Mesenteric fat pad (tissue), 1 donor: ENCODE measurements around the gene SYNDIG1. TPM values are rescaled to one million over a fixed set of nuclear protein-coding genes. Genes with fewer than 3 reads are reported as not detected.
A peak's percentile ranks its signal among the peaks of the same experiment; 100 is the strongest.

ENCODE experiments used
- DNase-seq: peaks from one replicate; pipeline ENCODE4 v3.0.0-alpha.2; 2020; ENCODE audit warnings: low spot score
- total RNA-seq: library from RNA; stranded (reverse); fragmentation: NEBNext Ultra II Directional; extraction: Animal tissue kit (Norgen Biotek cat#: 25700); gene quantifications from one replicate; pipeline ENCODE4 v1.2.1, GENCODE V29; 2021
- donor health status: DM: yes; HTN: yes; CAD: no.

SYNDIG1 gene
- total RNA-seq, 1 donor from 2014 or later: 0.77 TPM

GRCh38 chr20:24670341-24670872 lies 201.0 kb downstream of the SYNDIG1 start:
- no peak for DNase-seq

DNA sequence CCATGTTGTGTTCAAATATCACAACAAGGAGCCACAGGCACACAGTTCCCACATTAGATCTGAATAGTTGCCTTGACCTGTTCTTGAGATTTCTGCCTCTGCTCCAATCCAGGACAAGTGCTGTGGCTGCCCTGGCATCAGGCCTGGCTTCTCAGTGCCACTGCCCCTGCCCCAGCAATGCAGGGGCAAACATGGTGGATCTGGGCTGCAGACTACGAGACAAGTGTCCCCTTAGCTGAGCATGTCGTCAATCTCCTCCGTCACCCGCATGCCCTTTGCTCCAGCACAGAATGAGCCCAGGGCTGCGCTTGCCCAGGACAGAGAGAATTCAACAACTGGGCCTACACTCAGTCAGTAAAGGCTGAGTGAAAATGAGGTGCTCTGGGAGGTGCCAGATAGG lies 201.6 kb downstream of the SYNDIG1 start:
- DNase-seq: no peak

DNA sequence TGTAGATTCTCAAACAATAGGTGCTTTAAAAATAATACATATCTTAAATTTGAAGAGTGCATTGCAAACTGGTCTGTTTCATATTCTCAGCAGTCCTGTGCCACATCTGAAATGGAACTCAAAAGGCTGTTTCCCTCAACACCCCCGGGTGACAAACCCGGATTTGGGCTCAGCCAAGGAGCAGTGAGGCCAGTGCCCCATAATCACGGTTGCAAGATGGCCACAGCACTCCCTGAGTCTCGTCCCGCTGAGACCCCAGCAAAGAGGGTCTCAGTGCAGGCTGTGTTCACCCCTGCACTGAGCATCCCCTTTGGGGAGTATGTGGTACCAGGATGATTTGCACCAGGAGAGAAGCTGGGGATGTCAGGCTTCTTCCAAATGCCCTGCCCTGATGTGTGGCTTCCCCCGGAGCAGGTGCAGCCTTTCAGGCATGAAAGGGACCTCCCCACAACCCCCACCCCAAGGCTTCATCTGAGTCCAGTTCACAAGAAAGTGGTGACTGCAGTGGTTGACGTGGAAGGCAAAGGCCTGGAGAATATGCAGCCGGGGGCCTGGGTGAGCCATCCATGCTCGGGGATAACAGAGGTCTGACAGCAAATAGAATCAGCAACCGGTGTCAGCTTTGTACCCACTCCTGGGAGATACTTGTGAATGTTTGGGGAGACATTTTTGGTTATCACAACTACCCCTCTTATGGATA lies 202.9 kb downstream of the SYNDIG1 start:
- DNase-seq: peak; percentile 41

- DNase-seq: peak; percentile 35
Measured at GRCh38 chr20:24672886-24673677, 203.7 kb downstream of the SYNDIG1 start.

DNA sequence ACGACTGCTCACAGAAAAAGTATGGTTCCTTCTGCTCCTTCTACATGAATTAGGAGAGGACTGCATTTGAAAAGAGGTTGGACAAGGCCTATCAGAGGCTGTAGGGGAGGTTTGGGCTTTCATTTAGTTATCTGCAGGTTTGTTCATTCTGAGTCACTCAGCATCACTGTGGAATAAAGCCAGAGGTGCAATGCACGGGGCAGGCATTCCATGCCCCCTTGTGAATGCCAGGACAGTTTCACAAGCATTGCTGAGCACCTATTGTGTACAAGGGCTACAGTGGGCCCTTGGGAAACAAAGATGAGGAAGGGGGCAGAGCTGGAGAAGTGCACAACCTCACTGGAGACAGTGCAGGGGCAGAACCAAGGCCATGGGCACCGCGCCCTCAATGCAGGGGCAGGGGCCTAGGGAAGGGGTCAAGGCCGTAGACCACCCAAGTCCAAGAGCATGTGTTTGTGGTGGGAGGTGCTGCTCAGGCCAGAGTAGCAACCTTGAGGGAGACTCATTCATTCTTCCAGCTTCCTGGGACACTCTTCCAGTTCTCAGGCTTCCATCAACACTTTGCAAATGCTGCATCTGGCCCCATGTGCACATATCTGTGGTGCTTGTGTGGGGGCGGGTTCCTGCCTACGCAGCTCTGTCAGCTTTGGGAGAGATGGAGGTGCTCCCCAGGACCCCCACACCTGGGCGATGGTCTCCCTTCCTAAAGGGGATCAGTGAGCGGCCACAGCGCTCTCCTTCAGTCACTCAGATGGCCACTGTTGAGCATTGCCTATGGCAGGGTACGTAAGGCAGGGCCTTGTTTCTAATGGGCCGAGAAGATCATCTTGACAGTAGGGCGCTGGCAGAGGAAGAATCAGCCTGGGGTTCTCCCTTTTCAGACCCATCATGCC lies 204.5 kb downstream of the SYNDIG1 start:
- DNase-seq: peak; percentile 84

GRCh38 chr20:24674921-24675605 lies 205.6 kb downstream of the SYNDIG1 start:
- peak; percentile 64 for DNase-seq

- peak; percentile 81 for DNase-seq
Measured at GRCh38 chr20:24675651-24676352, 206.4 kb downstream of the SYNDIG1 start.

DNA sequence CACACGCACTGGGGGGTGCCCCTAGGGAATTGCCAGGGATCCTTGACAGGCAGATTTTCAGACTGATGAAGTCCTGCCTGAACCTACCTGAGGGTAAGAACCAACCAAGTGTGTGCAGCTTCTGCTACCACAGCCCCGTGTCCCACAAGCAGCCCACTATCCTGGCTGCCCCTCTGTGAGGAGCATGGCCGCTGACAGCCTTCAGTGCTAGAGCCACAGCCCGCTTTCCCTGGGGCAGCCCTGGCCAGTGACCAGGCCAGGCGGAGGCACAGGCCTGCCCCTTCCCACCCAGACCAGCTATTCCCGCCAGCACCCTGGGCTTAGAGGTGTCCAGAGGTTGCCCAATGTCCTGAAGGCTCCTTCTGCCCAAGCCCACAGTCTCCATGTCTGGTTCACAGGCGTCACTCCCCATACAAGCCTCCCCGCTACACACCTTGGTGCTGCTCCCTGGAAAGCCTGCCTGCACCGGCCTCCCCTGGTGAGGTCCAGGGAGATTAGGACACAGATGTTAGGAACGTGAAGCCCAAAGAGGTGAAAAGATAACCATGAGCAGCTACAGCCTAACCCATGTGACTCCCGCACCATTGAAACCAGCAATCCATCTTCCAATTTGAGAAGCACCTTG lies 207.0 kb downstream of the SYNDIG1 start:
- DNase-seq: peak; percentile 64

DNA sequence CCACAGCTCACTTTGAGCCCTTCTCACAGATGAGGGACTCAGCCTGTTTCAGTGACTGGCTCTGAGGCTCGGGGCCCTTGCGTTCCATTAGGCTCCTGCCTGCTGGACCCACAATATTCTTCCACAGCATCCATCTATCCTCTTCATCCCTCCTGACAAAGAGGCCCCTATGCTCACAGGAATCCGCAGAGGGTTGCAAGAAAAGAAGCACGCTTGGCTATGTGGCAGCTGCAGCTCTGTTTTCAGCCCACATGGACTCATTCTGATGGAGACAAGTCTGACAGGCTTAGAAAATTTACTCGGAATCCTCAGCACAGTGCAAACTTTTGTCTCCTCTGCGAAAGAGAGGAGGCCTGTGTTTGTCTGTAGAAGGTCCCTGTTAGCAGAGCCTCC lies 207.5 kb downstream of the SYNDIG1 start:
- DNase-seq: peak; percentile 41

DNA sequence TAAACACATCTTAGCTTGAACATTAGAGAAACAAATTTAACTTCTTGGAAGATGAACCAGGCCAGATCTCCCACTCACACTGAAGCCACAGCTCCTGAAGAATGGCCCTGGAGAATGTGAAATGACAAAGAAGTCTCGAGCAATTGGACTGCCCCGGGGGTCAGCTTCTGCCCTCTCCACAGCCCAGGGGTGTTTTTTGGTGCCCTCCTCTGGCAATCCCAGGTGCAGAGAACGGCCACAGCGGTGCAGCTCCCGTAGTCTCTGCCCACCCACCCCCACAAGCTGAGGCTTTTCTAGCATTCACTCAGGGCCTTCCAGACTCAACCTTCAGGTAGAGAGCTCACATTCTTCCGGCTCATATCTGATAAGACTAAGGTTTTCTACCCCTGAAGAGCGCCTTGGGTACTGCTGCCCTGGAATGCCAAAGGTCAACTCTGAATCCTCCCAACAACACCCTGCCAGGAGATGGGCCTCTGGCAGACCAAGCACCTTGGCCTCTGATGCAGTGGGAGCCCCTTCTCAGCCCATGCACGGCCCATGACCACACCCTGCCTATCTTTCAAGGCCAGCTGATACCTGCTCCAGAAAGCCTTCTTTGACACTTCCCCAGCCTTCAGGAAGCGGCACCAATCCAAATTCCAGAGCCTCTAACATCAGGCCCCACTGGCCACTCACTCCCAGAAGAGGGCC lies 208.3 kb downstream of the SYNDIG1 start:
- peak; percentile 35 for DNase-seq

DNA sequence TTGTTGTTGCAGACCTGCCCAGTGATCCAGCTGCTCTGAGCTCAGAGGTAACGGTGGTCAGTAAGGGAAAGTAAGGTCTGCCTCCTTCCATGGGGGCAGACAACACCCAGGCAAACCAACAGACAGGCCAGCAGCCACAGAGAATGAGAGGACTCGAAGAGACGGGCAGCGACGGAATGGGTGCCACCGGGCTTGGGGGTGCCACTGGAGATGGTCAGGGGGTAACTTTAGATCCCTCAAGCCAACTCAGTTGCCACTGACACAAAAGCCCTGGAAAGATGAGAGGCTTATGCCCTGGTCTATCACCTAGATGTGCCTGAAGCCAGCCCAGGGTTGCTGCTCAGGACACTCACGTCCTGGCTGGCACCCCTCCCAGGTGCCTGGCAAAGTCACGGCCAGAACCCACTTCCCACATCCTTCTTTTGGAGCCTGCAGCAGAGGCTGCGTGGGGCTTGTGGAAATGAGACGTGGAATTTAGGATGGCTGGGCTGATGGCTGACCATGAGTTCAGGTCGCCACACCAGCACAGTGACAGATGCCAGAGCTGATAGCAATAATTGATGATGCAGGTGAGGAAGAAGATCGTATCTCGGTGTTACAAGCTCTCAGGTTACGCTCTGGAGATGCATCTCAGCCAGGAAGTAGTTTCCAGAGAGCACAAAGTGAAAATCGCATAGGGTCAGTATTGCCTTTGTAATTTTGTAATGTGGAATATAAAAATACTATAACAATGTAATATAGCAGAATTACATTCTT lies 209.1 kb downstream of the SYNDIG1 start:
- DNase-seq: peak; percentile 47

- DNase-seq: no peak
Measured at GRCh38 chr20:24679448-24680047, 210.1 kb downstream of the SYNDIG1 start.

DNA sequence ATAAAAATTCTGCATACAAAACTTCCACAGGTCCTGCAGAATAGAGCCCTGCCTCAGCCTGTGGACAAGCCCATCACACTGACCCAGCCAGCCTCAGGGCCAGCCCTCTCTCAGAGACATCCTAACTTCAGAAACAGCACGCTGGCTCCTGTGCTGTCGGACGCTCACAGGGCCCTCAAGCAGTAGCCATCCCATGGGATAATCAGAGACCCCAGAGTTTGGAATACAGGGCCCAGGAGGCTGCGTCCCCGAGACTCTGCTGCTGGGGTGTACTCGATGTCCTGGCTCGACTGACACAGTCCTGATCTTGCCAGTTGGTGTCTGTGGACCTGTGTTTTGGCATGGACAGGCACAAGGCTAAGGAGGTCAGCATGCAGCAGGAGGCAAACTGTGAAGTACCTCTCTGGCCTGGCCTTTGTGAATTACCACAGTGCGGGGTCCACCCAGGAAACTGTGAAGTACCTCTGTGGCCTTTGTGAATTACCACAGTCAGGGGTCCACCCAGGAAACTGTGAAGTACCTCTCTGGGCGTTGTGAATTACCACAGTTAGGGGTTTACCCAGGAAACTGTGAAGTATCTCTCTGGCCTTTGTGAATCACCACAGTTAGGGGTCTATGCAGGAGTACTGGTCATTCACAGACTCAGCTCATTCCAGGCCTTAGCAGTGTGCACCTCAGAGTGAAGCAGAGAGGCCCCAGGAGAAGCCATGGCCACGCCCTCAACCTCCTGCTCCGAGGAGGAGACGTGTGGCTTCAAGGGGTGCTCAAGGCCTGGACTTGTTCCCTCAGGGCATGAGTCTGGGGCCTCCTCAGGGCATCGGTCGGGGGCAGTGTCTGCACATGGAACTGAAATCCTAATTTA lies 212.4 kb downstream of the SYNDIG1 start:
- peak; percentile 87 for DNase-seq

- peak; percentile 71 for DNase-seq
Measured at GRCh38 chr20:24682496-24682985, 213.1 kb downstream of the SYNDIG1 start.

DNA sequence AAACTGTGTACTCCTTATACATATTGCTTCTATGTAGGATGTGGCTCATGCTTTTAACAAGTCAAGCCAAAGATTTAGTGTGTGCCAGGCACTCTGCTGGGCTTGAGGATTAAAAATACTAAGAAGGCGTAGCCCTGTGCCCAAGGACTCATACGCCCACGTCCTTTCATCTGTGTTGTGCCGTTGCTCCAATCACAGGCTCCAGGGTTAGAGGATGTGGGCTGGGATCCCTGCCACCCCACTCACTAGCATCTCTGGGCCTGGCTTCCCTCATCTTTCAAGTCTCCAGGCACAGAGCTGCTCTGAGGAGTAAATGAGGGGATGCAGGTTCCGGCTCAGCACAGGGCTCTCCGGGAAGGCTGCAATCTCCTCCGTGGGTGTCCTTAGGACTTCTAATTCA lies 214.2 kb downstream of the SYNDIG1 start:
- DNase-seq: peak; percentile 28

- DNase-seq: peak; percentile 20
Measured at GRCh38 chr20:24684421-24684871, 215.0 kb downstream of the SYNDIG1 start.
